ENCODE data around the gene GNB1L. TPM values are rescaled to one million over a fixed set of nuclear protein-coding genes. Genes with fewer than 3 reads are reported as not detected.

The GNB1L gene
- total RNA-seq, 1 donor = 4.0 TPM

GRCh38 chr22:19737846-19738663 is 116.6 kb downstream of the GNB1L start:
- Histone ChIP-seq H3K4me1 (ENCODE audit: insufficient read depth, low read length) (no peaks in the 10 kb centered on the region), H3K79me2 (ENCODE audit: insufficient read depth, low read length) (no peaks in the 10 kb centered on the region), H3K27ac (ENCODE audit: low read depth, low read length) (no peak overlapping the region), H2AFZ (ENCODE audit: low read length) (no peak overlapping the region), H3K9me3 (ENCODE audit: low read depth, low read length) (no peaks in the 10 kb centered on the region), H3K4me2 (ENCODE audit: insufficient read depth, low read length) (no peak overlapping the region), H3K27me3 (ENCODE audit: insufficient read depth, low read length) (no peaks in the 10 kb centered on the region), H4K20me1 (ENCODE audit: insufficient read depth, low read length) (no peaks in the 10 kb centered on the region), H3K36me3 (ENCODE audit: insufficient read depth, low read length) (no peaks in the 10 kb centered on the region), H3K4me3 (ENCODE audit: insufficient read depth, low read length) (no peak overlapping the region)
- no peak for DNase-seq (ENCODE audit: insufficient read length, low spot score, missing footprints)
- TF ChIP-seq CTCF (IDR thresholded peaks at IDR 0.05; ENCODE audit: extremely low read depth, low read depth, low read length) = no peak

- TF ChIP-seq CTCF (IDR thresholded peaks at IDR 0.05; ENCODE audit: extremely low read depth, low read depth, low read length) = no peak
- Histone ChIP-seq H3K27ac (ENCODE audit: low read depth, low read length) (no peak overlapping the region), H3K9me3 (ENCODE audit: low read depth, low read length) (no peaks in the 10 kb centered on the region), H2AFZ (ENCODE audit: low read length) (no peak overlapping the region), H3K4me1 (ENCODE audit: insufficient read depth, low read length) (no peaks in the 10 kb centered on the region), H3K79me2 (ENCODE audit: insufficient read depth, low read length) (no peaks in the 10 kb centered on the region), H3K36me3 (ENCODE audit: insufficient read depth, low read length) (no peaks in the 10 kb centered on the region), H3K4me3 (ENCODE audit: insufficient read depth, low read length) (no peak overlapping the region), H3K27me3 (ENCODE audit: insufficient read depth, low read length) (no peaks in the 10 kb centered on the region), H3K4me2 (ENCODE audit: insufficient read depth, low read length) (no peak overlapping the region), H4K20me1 (ENCODE audit: insufficient read depth, low read length) (no peaks in the 10 kb centered on the region)
- no peak for DNase-seq (ENCODE audit: insufficient read length, low spot score, missing footprints)
Measured at GRCh38 chr22:19735665-19736510, 118.8 kb downstream of the GNB1L start.

- Histone ChIP-seq H3K27ac (ENCODE audit: low read depth, low read length) (no peak overlapping the region), H3K4me1 (ENCODE audit: insufficient read depth, low read length) (no peaks in the 10 kb centered on the region), H3K4me3 (ENCODE audit: insufficient read depth, low read length) (no peak overlapping the region), H4K20me1 (ENCODE audit: insufficient read depth, low read length) (no peaks in the 10 kb centered on the region), H3K27me3 (ENCODE audit: insufficient read depth, low read length) (no peaks in the 10 kb centered on the region), H3K4me2 (ENCODE audit: insufficient read depth, low read length) (no peak overlapping the region), H3K36me3 (ENCODE audit: insufficient read depth, low read length) (no peaks in the 10 kb centered on the region), H2AFZ (ENCODE audit: low read length) (no peak overlapping the region), H3K9me3 (ENCODE audit: low read depth, low read length) (no peaks in the 10 kb centered on the region), H3K79me2 (ENCODE audit: insufficient read depth, low read length) (no peaks in the 10 kb centered on the region)
- no peak for TF ChIP-seq CTCF (IDR thresholded peaks at IDR 0.05; ENCODE audit: extremely low read depth, low read depth, low read length)
- no peak for DNase-seq (ENCODE audit: insufficient read length, low spot score, missing footprints)
Measured at GRCh38 chr22:19734837-19735382, 119.8 kb downstream of the GNB1L start.

GRCh38 chr22:19734163-19734562 is 120.5 kb downstream of the GNB1L start:
- Histone ChIP-seq H3K27me3 (ENCODE audit: insufficient read depth, low read length) (no peaks in the 10 kb centered on the region), H4K20me1 (ENCODE audit: insufficient read depth, low read length) (no peaks in the 10 kb centered on the region), H2AFZ (ENCODE audit: low read length) (no peak overlapping the region), H3K36me3 (ENCODE audit: insufficient read depth, low read length) (no peaks in the 10 kb centered on the region), H3K4me2 (ENCODE audit: insufficient read depth, low read length) (no peak overlapping the region), H3K4me3 (ENCODE audit: insufficient read depth, low read length) (no peak overlapping the region), H3K4me1 (ENCODE audit: insufficient read depth, low read length) (no peaks in the 10 kb centered on the region), H3K79me2 (ENCODE audit: insufficient read depth, low read length) (no peaks in the 10 kb centered on the region), H3K27ac (ENCODE audit: low read depth, low read length) (no peak overlapping the region), H3K9me3 (ENCODE audit: low read depth, low read length) (no peaks in the 10 kb centered on the region)
- no peak for TF ChIP-seq CTCF (IDR thresholded peaks at IDR 0.05; ENCODE audit: extremely low read depth, low read depth, low read length)
- DNase-seq (ENCODE audit: insufficient read length, low spot score, missing footprints) = no peak
